Stimulated activated CD4-positive, alpha-beta T cell treated with anti-CD3 and anti-CD28 coated beads, Interleukin-15, amount 100 ng/mL, for 48 hours (primary cell): ENCODE results near the gene HECTD1.
"Not testable (repeated sequence)": the region's sequence is repeated elsewhere in the genome, so short reads cannot be mapped to it uniquely, and the experiment has no call there.

ENCODE experiments used
- DNase-seq, 2 donors: peaks; one replicate each; pipeline ENCODE4 v3.0.0-alpha.2; 2020; ENCODE audit warnings: low read depth in 2 of 2

The HECTD1 gene

DNA sequence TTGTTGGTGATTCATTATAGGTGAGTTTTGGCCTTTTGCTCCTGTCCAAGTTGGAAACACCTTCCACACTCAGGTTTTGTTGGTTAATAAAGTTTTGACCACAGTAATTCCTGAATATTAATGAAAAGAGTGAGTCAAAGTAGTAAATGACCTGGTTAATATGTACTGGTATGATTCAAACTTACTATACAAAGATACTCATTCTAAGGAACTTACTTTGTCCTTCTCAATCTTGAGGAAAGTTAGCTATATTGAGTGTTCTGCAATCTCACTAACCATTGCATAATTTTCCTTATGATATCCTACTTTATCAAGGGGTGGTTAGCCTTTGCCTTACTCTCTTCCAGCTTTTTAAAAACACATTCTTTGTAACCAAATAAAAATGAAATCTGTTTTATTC is 20.9 kb upstream of the HECTD1 start:
- DNase-seq: no peak

DNA sequence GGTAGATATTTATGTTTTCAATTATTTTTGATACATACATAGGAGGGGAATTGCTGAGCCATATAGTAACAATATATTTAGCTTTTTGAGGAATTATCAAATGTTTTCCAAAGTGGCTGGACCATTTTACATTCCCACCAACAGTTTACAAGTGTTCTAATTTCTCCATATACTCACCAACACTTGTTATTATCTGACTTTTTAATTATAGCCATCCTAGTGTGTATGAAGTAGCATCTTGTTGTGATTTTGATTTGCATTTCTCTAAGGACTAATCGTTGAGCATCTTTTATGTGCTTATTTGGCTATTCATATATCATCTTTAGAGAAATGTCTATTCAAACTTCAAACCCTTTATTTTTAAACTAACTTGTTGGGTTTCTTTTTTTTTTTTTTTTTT is 17.2 kb upstream of the HECTD1 start:
- DNase-seq: no peak

DNA sequence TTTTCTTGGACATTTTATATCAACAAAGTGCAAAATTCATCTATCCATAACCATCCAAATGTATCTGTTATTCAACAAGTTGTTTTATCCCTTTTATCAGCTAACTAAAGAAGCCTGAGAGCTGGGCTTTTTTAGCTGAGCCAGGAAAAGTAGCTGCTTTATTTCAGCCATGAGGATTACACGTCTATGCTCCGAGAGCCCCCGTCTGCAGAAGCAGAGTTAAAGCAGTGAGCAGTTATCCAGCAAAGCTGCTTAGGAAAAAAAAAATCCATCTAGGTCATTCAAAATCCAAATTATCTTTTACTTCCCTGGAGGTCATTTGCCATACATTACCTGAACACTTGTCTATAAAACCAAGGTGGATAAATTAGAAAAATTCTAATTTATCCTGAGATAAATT is 15.7 kb upstream of the HECTD1 start:
- no peak for DNase-seq

DNA sequence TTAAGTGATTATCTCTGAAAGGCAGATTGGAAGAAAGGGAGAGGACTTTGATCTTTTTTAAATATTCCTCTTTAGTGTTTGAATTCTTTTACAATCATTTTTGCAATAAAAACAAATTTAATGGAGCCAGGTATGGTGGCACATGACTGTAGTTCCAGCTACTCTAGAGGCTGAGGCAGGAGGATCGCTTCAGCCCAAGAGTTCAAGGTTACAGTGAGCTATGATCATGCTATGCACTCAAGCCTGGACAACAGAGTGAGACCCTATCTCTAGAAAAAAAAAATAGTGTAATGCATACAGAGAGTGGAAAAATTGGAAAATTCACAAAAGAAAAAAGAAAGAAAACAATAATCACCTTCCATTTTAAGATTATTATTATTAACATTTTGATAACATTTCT is 15.2 kb upstream of the HECTD1 start:
- DNase-seq: no peak

DNA sequence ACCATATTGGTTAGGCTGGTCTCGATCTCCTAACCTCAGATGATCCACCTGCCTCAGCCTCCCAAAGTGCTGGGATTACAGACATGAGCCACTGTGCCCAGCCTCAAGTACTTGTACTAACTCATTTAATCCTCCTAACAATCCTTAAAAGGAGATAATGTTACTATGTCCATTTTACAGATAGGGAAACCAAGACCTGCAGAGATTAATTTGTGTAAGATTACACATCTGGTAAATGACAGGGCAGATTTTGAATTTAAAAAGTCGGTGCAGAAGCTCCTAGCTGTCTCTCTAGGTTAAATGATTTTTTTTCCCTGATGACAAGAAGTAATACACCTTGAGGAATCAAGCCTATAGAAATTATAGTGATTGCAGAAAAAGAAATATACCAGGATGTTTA is 13.7 kb upstream of the HECTD1 start:
- DNase-seq: no peak

DNA sequence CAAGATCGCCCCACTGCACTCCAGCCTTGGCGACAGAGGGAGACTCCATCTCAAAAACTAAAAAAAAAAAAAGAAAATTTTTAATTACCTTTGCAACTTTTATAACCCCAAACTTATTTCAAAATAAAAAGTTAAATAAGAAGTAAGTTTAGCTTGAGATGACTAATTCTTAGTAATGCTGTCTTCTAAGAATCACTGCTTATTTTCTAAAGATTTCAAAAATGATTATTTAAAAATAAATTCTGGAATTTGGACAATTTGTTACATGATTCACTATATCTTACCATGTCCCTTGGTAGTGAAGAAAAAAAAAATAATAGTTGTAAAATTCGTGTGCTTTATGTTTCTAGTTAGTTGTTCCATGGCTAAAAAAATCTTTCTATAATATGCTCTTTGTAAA is 11.6 kb upstream of the HECTD1 start:
- DNase-seq: no peak

DNA sequence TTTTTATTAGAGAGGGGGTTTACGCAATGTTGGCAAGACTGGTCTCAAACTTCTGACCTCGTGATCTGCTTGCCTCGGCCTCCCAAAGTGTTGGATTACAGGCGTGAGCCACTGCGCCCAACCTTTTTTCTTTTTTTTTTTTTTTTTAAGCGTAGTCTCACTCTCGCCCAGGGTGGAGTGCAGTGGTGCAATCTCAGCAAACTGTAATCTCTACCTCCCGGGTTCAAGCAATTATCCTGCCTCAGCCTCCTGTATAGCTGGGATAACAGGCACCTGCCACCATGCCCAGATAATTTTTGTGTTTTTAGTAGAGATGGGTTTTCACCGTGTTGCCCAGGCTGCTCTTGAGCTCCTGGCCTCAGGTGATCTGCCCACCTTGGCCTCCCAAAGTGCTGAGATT is 8.8 kb upstream of the HECTD1 start:
- DNase-seq: no peak

DNA sequence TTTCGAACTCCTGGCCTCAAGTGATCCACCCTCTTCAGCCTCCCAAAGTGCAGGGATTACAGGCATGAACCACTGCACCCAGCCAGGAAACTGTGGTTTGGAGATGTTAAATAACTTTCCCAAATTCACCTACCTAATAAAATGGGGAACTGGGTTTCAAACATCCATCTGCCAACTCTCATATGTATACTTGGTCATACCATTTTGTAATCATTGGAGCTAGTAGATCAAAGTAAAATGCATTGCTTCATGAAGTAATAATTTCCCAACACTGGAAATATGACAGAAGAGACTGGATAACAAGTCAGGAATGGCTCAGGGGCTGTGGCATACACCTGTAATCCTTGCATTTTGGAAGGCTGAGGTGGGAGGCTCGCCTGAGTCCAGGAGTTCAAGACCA is 5.3 kb upstream of the HECTD1 start:
- DNase-seq: no peak

DNA sequence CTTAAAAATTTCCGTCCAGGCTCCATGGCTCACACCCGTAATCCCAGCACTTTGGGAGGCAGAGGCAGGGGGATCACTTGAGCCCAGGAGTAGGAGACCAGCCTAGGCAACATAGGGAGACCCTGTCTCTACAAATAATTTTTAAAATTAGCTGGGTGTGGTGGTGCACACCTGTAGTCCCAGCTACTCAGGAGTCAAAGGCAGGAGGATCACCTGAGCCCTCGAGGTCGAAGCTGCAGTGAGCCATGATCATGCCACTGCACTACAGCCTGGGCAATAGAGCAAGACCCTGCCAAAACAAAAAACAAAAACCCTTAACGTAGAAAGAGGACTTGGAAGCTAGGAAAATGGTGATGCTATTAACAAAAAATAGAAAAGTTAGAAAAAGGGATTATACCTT is 2.0 kb upstream of the HECTD1 start:
- DNase-seq: no peak

DNA sequence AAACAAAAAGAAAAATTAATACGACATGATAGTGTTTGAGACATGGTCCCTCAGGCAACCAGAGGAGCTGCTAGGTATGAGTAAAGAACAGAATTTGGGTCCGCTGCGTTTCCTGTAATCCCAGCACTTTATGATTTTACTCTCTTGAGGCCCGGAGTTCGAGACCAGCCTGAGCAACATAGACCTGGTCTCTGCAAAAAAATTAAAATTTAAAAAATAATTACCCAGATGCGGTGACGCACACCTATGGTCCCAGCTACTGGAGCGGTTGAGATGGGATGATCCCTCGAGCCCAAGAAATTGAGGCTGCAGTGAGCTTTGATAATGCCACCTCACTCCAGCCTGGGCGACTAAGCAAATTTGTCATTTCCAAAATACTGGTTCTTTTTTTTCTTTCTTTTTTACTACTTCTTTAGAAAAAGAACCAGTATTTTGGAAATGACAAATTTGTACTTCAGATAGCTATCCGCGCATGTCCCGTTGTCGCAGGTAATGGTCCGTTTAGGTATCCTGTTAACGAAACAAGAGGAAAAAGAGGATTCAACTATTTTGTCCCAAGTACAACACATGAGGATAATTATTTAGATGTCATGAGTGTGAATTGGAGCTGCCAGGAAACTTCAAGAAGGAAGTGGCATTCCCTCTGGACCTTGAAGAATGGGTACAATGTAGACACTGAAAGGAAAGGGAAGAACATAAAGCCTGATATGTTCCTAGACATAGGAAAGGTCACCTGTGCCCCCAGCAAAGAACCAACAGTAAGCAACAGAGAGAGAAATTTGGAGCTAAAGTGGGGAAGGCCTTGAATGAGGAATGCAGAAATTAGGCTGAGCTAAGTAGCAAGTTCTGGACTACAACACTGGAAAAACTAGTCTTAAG is 1.2 kb upstream of the HECTD1 start:
- DNase-seq: peak in 1 of 2 donors; percentile 21

DNA sequence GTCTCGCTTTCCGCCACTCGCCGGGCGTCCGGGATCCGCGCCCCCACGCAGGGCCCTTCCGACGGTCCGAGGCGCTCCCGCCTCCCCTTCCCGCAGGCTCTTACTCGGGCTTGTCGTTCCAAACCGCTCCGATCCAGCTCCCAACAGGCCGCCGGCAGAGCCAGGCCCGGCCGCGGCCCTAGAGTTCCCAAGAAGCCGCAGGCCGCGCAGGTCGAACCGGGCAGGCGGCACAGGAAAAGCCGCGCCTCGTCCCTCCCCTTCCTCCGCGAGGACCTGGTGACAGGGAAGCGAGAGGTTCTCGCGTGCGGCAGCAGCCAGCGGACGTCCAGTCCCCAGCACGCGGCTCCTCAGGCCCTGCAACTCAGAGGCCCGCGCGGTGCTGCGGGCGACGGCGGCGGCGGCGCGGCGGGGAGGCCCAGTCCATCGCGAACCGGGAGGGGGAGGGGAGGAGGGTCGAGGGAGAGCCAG is 272 bp downstream of the HECTD1 start:
- no peak for DNase-seq

DNA sequence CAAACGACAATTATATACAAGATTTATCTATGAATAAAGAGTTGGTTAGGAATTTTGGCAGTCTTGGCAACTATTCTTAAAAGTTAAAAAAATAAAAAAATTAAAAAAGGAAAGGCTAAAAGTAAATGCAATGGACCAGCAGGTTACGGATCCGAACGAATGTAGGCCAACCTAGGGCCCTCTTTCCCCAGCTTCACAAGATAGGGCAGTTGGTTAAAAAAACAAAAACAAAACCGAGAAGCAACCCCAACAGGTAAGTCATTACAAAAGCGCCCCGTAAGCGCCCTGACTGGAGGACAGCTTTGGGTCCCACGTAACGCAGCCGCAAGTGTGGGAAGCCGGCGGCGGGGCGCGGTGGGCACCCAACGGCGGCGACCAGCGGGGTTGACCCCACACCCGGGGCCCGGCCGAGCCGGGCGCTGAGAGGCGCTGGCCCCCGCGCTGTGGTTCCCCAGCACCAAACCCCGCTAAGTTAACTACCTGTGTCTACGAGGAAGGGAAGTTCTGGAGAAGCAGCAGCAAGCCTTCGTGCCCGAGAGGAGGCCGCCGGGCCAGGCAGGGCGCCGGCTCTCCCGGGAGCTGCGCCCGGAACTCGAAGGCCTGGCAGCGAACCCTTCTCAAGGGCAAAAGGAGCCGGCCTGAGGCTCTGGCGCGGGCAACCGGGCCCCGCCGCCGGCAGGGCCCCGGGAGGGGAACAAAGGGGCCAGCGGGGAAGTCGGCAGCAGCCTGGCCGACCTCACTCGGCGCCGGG is 882 bp downstream of the HECTD1 start:
- peak; percentile 35 to 36 for DNase-seq

DNA sequence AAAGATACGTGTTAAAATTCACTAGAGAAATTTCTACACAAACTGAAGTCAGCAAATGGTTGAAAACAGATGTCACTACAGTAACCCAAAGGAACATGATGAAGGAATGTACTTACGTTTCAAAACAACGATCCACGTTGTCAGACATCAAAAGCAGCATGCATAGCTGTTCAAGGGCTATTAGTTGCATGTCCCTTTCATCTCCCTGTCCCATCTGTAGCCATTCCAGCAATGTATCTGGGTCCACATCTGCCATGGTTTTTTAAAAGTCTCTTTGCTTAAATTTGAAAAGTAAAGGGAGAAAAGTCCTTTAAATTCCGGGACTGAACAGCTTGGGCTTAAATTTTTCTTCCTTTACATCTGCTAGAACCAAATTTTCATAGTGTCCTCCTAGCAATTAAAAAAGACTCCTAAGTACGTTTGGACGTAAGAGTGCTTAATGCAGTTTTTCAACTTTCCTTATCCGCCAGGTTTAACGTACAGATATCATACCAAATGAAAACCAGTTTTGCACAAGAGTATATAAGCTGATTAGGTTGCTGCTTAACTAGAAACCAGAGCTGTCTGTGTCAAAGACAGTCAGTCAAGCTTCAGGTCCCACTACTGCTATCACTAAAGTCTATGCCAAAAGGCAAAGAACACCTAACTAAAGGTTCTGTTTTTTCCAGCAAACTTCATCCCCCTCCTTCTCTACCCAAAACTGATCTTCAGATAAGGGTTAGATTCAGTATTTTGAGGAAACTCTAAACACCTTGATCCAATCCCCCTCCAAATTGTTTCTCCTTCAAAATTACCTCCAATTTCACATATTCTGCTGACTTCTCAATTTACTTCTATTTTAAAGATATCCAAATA is 1.7 kb downstream of the HECTD1 start:
- no peak for DNase-seq

DNA sequence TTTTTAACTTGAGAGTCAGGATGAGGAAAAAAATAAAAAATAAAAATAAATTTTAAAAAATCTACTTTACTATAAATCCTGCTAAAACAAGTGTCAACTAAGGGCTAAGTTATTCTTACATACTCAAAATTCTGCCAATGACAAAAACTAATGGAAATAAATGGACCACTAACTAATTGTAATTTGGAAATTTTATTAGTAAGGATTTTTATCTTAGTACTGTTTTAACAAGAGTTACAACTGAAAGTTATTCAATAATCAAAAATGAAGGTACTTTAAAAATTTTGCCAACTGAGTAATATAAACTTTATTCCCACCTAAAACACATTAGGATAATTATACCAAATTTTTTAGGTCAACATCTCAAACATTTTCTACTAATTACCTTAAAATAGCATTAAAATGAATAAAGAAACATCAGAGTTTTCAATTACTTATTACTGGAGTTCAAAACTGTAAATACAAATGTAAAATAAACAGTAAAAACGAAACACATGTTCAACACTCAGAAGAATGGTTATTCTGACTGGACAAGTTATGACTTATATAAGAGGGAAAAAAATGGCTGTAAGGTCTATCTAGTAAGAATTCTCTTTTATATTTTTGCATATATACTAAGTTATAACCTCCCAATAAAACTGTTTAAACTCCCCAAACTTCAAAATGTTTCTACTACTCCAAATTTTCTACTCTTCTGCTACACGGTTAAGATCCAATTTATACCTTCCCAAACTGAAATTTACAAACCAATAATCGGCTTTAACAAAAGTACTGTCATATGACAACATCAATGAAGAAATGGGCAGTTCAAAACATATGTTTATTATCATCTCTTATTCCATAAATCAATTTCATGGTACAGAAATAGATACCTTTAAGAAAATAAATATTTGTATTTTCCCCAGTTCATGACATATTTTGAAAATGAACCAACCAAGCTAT is 2.7 kb downstream of the HECTD1 start:
- no peak for DNase-seq

DNA sequence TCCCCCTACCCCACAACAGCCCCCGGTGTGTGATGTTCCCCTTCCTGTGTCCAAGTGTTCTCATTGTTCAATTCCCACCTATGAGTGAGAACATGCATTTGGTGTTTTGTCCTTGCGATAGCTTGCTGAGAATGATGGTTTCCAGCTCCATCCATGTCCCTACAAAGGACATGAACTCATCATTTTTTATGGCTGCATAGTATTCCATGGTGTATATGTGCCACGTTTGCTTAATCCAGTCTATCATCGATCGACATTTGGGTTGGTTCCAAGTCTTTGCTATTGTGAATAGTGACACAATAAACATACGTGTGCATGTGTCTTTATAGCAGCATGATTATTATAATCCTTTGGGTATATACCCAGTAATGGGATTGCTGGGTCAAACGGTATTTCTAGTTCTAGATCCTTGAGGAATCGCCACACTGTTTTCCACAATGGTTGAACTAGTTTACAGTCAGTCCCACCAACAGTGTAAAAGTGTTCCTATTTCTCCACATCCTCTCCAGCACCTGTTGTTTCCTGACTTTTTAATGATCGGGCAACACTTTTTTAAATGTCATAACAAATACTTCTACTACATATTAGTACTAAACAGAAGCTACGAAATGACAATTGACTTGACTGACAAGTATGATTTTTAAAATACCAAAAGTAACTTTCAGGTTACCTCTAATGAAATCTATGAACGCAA is 3.5 kb downstream of the HECTD1 start:
- not testable (repeated sequence) for DNase-seq

DNA sequence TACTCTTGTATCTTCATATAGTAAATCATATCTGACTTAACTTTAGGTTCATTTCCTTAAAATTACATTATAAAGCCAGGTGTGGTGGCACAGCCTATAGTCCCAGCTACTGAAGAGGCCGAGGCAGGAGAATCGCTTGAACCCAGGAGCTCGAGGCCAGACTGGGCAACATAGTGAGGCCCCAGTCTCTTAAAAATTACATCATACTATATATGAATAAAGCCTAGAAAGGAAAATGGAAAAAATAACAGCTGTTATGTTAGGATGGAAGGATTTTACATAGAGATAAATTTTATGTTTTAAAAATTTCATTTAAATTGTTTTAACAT is 4.2 kb downstream of the HECTD1 start:
- DNase-seq: no peak

DNA sequence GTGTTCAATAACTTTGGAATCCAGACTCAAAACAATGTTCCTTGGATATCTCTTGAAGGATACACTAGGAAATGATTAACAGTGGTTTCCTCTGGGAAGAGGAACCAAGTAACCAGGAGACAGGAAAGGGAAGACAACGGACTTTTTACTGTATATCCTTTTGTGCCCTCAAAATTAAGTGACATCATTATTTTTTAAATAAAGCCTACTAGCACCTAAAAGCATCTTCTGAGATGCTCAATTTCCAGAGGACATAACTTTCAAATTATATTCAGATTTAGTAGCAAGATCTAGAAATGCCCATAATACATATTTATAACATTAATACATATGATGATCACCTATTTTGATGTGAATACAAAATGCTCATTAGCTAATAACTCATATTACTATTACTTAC is 6.5 kb downstream of the HECTD1 start:
- DNase-seq: no peak

DNA sequence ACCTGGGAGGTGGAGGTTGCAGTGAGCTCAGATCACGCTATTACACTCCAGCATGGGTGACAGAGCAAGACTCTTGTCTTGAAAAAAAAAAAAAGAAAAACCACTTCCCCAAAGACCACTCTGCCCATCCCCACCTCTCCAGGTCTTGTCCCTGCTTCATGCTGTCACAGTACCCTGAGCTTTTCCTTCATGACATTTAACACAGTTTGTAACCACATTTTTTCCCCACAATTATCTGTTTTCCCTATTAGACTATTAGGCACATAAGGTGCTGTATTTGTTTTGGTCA is 6.9 kb downstream of the HECTD1 start:
- no peak for DNase-seq

DNA sequence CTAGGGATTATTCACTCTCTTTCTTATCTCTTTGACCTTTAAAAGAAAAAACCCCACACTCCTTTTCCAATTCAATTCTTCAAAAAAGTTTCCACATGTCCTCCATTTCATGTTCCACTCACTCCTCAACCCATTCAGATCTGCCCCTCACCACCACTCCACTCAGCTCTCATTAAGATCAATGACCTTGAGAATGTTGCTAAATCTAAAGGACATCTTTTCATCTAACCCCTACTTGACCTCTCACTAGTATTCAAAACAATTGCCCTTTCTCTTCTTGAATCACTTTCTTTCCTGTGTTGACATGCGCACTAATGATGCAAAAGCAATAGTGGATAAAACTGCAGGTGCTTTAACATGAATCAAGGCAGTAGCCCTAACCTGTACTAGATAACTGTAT is 9.9 kb downstream of the HECTD1 start:
- no peak for DNase-seq

DNA sequence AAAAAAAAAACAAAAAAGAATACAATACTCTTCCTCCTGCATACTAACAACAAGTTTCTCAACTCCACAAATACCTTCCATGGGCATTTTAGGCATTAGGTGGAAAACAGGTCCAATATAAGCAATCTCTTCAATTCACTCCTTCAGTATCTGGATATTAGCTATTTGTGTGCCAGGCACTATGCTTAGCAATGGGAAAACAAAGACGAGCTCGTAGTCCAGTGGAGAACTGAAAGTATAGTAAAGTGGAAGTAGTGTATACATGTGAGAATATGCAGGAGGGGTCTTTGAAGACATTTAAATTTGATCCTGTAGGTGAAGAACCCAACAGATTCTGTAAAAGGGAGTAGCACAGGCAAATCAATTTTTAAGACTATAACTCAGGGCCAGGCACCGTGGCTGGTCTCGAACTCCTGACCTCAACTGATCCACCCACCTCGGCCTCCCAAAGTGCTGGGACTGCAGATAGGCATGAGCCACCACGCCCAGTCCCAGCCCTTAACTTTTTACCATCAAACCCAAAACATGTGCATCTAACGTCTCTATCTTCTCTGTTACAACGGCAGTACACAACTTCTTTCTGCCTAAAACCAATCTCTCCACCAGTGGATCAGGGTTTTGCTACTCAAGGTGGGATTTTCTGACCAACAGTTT is 10.6 kb downstream of the HECTD1 start:
- no peak for DNase-seq
